Loucy (cell line): Measurements from ENCODE around the gene CYSTM1.

Experiments used
- H2AFZ ChIP-seq: fragments of 200-600 bp; sonication (generic); 2 replicates; pipeline ENCODE4 v1.6.0; 2016; ENCODE audit warnings: antibody characterized with exemption, mild to moderate bottlenecking, low read length, moderate library complexity
- H3F3A ChIP-seq: fragments of 200-600 bp; 2 replicates; pipeline ENCODE4 v1.6.0; 2016; ENCODE audit warnings: antibody characterized with exemption, low read depth, mild to moderate bottlenecking
- H3K27me3 ChIP-seq: fragments of 200-600 bp; sonication (generic); 2 replicates; pipeline ENCODE4 v1.6.1; 2014; ENCODE audit warnings: low read length, mild to moderate bottlenecking; ENCODE audit not compliant: insufficient read depth, poor library complexity, severe bottlenecking
- H3K36me3 ChIP-seq: fragments of 200-600 bp; sonication (generic); 2 replicates; pipeline ENCODE4 v1.6.1; 2016; ENCODE audit warnings: low read length; ENCODE audit not compliant: insufficient read depth
- H3K4me1 ChIP-seq: fragments of 200-600 bp; sonication (generic); 2 replicates; pipeline ENCODE4 v1.5.1; 2014; ENCODE audit warnings: low read length, mild to moderate bottlenecking; ENCODE audit not compliant: insufficient read depth, poor library complexity, severe bottlenecking
- H3K4me2 ChIP-seq: fragments of 200-600 bp; sonication (generic); 2 replicates; pipeline ENCODE4 v1.6.0; 2014; ENCODE audit warnings: antibody characterized with exemption, low read length, low read depth, mild to moderate bottlenecking; ENCODE audit not compliant: poor library complexity, severe bottlenecking
- H3K4me3 ChIP-seq: fragments of 200-600 bp; sonication (generic); 2 replicates; pipeline ENCODE4 v1.5.1; 2014; ENCODE audit warnings: low read length, mild to moderate bottlenecking, mixed read lengths; ENCODE audit not compliant: poor library complexity, severe bottlenecking
- H3K79me2 ChIP-seq: fragments of 200-600 bp; sonication (generic); 2 replicates; pipeline ENCODE4 v1.6.1; 2014; ENCODE audit warnings: low read length; ENCODE audit not compliant: insufficient read depth
- H3K9ac ChIP-seq: fragments of 200-600 bp; sonication (generic); 2 replicates; pipeline ENCODE4 v1.6.0; 2014; ENCODE audit warnings: mild to moderate bottlenecking, low read depth, low read length, moderate library complexity; ENCODE audit not compliant: poor library complexity, severe bottlenecking
- H3K9me2 ChIP-seq: fragments of 200-600 bp; sonication (generic); replicated peaks from 2 replicates; pipeline ENCODE4 v1.6.1; 2016; ENCODE audit warnings: low read depth, low read length, mixed read lengths
- H3K9me3 ChIP-seq: fragments of 200-600 bp; sonication (generic); 2 replicates; pipeline ENCODE4 v1.6.1; 2014; ENCODE audit warnings: mild to moderate bottlenecking, antibody characterized with exemption, low read length, low read depth; ENCODE audit not compliant: insufficient read depth
- H4K20me1 ChIP-seq: fragments of 200-600 bp; sonication (generic); 2 replicates; pipeline ENCODE4 v1.6.0; 2014; ENCODE audit warnings: antibody characterized with exemption, low read length, mild to moderate bottlenecking; ENCODE audit not compliant: insufficient read depth, poor library complexity, severe bottlenecking
- EZH2phosphoT487 ChIP-seq: fragments of 200-600 bp; IDR thresholded peaks from 2 replicates; pipeline ENCODE4 v1.6.1; 2018; ENCODE audit warnings: antibody characterized with exemption, mild to moderate bottlenecking, moderate library complexity, borderline replicate concordance
- TF ChIP-seq, protein P1 (sequence below): fragments of 200-600 bp; sonication (generic); conservative IDR thresholded peaks from 2 replicates; pipeline ENCODE4 v1.5.1; 2014; ENCODE audit warnings: mild to moderate bottlenecking, antibody characterized with exemption, low read length

The CYSTM1 gene

DNA sequence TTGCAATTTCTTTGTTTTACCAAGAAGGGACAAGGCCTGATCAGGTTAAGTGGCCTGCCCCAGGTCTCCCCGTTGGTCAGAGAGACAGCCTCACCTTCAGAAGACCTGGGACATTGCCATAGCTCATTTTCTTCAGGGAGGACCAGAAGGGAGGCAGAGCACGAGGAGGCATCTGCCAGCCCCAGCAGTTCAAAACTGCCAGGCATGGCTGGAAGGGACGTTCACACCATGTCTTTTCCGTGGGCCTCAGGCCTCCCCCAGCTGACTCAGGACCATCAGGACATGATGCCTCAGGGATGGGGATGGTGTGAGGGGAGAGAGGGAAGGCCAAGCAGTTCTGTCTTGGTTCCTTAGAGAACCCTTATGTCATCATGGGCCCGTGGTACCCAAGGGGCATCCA is 32.7 kb upstream of the CYSTM1 start:
- Histone ChIP-seq H3K27me3 (no peaks in the 10 kb centered on the region), H3F3A (no peaks in the 10 kb centered on the region), H2AFZ (no peak overlapping the region), H3K4me2 (no peak overlapping the region), H3K4me1 (no peaks in the 10 kb centered on the region), H3K9me3 (no peaks in the 10 kb centered on the region), H3K36me3 (no peaks in the 10 kb centered on the region), H3K4me3 (no peak overlapping the region), H3K9me2 (no peaks in the 10 kb centered on the region), H4K20me1 (no peaks in the 10 kb centered on the region), H3K79me2 (no peaks in the 10 kb centered on the region), H3K9ac (no peak overlapping the region)
- TF ChIP-seq EZH2phosphoT487 = no peak
- TF ChIP-seq, protein P1, sequence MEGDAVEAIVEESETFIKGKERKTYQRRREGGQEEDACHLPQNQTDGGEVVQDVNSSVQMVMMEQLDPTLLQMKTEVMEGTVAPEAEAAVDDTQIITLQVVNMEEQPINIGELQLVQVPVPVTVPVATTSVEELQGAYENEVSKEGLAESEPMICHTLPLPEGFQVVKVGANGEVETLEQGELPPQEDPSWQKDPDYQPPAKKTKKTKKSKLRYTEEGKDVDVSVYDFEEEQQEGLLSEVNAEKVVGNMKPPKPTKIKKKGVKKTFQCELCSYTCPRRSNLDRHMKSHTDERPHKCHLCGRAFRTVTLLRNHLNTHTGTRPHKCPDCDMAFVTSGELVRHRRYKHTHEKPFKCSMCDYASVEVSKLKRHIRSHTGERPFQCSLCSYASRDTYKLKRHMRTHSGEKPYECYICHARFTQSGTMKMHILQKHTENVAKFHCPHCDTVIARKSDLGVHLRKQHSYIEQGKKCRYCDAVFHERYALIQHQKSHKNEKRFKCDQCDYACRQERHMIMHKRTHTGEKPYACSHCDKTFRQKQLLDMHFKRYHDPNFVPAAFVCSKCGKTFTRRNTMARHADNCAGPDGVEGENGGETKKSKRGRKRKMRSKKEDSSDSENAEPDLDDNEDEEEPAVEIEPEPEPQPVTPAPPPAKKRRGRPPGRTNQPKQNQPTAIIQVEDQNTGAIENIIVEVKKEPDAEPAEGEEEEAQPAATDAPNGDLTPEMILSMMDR = no peak

DNA sequence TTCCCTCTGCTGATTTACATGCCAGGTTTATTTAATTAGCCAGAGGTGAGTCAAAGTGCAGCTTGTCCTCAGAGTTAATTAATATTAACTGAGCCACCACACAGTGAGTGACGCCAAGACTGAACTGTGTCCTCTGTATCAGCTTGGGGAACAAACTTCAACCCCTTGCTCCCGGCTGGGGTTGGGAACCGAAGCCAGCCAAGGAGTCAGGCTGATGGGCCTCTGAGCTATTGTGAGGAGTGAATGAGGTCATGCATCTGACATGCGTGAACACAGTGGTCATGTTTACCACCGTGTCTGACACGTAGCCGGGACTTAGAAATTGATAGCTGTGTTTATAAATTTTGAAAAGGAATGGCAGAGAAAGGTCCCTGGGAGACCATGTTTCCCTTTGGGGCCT is 32.1 kb upstream of the CYSTM1 start:
- Histone ChIP-seq H2AFZ (no peak overlapping the region), H3K4me2 (no peak overlapping the region), H3K79me2 (no peaks in the 10 kb centered on the region), H3K9me2 (no peaks in the 10 kb centered on the region), H3K27me3 (no peaks in the 10 kb centered on the region), H3K9ac (no peak overlapping the region), H3K9me3 (no peaks in the 10 kb centered on the region), H3F3A (no peaks in the 10 kb centered on the region), H3K4me3 (no peak overlapping the region), H4K20me1 (no peaks in the 10 kb centered on the region), H3K4me1 (no peaks in the 10 kb centered on the region), H3K36me3 (no peaks in the 10 kb centered on the region)
- TF ChIP-seq, protein P1 = no peak
- no peak for TF ChIP-seq EZH2phosphoT487

DNA sequence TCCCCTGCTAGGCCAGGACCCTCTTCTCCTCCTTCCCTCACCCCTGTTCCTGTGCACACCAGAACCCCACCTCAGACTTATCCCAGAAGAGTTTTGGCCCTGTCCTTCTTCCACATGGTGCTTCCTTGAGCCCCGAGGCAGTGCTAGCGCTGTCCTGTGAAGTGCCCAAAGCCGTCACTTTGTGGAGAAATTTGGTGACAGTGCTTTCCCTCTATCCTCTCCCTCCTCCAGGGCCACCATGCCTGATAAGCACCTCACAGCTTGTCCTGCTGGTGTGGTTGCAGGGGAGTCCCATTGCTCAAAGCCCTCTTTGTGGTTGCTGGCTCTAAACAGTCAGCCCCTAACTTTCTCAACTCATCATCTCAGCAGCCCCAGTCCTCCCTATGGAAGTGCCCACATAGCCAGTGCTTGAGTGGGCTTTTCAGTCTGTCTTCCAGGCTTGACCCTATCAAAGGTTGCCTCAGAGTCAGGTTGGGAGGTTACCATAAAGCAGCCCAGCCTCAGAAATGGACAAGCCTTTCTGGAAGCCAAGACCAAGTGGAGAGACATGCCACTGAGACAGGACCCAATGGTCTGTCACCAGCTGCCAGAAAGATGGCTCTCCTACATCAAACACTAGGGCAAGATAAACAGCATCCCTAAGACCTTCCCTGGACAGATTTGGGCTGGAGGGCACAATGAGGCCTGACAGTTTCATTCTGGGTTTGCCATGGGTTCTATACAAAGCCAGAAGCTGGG is 31.3 kb upstream of the CYSTM1 start:
- Histone ChIP-seq H3F3A (no peaks in the 10 kb centered on the region), H3K4me3 (no peak overlapping the region), H3K4me1 (no peaks in the 10 kb centered on the region), H4K20me1 (no peaks in the 10 kb centered on the region), H3K36me3 (no peaks in the 10 kb centered on the region), H3K79me2 (no peaks in the 10 kb centered on the region), H3K4me2 (no peak overlapping the region), H3K9me2 (no peaks in the 10 kb centered on the region), H3K9me3 (no peaks in the 10 kb centered on the region), H2AFZ (no peak overlapping the region), H3K9ac (no peak overlapping the region), H3K27me3 (no peaks in the 10 kb centered on the region)
- TF ChIP-seq, protein P1 = no peak
- TF ChIP-seq EZH2phosphoT487 = no peak
